ENCODE data around the gene SPIRE2.

DNA sequence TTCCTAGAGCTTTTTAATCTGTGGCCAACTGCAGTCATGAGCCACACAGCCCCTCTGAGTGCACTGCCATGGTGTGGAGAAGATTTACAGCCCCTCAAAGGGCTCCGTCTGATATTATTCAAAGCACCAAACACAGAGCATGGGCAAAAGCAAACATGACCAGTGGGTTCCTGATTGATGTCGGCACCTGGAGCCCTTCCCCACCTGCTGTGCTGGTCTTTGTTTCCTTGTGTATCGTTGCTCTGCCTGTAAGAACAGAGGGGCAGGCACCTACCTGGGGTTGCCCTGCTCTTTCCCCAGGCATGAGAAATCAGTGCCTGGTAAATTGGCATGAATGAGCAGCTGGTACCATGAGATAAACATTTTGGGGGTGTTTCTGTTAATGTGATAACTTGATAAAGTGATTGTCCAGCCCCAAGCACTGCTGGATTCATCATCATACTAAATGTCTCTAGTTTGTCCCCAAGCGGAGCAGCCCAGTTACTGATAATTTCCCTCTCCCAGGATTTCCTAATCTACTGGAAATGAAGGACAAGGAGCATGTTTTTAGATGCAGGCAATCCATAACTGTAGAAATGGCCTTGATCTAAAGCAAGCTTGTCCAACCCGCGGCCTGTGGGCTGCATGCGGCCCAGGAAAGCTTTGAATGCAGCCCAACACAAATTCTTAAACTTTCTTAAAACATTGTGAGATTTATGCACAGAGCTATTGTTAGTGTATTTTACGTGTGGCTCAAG lies 5.0 kb upstream of the SPIRE2 start:
- TF ChIP-seq, protein P1, sequence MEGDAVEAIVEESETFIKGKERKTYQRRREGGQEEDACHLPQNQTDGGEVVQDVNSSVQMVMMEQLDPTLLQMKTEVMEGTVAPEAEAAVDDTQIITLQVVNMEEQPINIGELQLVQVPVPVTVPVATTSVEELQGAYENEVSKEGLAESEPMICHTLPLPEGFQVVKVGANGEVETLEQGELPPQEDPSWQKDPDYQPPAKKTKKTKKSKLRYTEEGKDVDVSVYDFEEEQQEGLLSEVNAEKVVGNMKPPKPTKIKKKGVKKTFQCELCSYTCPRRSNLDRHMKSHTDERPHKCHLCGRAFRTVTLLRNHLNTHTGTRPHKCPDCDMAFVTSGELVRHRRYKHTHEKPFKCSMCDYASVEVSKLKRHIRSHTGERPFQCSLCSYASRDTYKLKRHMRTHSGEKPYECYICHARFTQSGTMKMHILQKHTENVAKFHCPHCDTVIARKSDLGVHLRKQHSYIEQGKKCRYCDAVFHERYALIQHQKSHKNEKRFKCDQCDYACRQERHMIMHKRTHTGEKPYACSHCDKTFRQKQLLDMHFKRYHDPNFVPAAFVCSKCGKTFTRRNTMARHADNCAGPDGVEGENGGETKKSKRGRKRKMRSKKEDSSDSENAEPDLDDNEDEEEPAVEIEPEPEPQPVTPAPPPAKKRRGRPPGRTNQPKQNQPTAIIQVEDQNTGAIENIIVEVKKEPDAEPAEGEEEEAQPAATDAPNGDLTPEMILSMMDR (IDR thresholded peaks at IDR 0.05), result no peak
- TF ChIP-seq POLR2A (IDR thresholded peaks at IDR 0.05), result no peak
